ENCODE measurements around the gene EFCAB6. TPM values are rescaled to one million over a fixed set of nuclear protein-coding genes. Genes with fewer than 3 reads are reported as not detected.

The EFCAB6 gene
- total RNA-seq, 4 donors from 2014 or later = 1.1 to 3.8 (median 2.7) TPM

DNA sequence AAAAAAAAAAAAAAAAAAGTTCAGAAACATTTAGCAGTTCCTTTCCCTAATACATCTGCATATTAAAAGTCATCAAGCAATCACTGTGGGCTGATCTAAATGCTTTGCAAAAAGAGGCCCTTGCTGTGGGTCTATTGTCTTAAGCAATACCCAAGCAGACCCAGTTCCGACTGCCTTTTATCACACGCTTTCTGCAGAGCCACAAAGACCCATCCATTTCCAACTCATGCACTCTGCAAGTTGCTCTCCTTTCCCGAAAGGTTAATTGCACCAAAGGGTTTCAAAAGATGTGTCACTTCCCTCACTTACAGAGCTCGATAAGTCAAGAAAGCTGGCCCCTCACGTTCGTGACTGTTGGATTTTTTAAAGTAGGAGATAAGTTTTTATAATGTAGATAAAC is 261.4 kb downstream of the EFCAB6 start:
- H3K4me1 ChIP-seq = no peaks in the 10 kb centered on the region
- H3K4me3 ChIP-seq = no peak overlapping the region
- no peak for TF ChIP-seq POLR2A (IDR thresholded peaks at IDR 0.05)
- no peak for TF ChIP-seq POLR2AphosphoS5 (IDR thresholded peaks at IDR 0.05)
- TF ChIP-seq EP300 (IDR thresholded peaks at IDR 0.05) = no peak
- TF ChIP-seq, protein P1, sequence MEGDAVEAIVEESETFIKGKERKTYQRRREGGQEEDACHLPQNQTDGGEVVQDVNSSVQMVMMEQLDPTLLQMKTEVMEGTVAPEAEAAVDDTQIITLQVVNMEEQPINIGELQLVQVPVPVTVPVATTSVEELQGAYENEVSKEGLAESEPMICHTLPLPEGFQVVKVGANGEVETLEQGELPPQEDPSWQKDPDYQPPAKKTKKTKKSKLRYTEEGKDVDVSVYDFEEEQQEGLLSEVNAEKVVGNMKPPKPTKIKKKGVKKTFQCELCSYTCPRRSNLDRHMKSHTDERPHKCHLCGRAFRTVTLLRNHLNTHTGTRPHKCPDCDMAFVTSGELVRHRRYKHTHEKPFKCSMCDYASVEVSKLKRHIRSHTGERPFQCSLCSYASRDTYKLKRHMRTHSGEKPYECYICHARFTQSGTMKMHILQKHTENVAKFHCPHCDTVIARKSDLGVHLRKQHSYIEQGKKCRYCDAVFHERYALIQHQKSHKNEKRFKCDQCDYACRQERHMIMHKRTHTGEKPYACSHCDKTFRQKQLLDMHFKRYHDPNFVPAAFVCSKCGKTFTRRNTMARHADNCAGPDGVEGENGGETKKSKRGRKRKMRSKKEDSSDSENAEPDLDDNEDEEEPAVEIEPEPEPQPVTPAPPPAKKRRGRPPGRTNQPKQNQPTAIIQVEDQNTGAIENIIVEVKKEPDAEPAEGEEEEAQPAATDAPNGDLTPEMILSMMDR (IDR thresholded peaks at IDR 0.05) = no peak
- no peaks in the 10 kb centered on the region for H3K9me3 ChIP-seq
- H3K27ac ChIP-seq = no peak overlapping the region
- no peak for ATAC-seq
- 67 to 74% methylated on average over 2 to 6 of the region's 6 CpGs for WGBS, 2 donors (ENCODE audit: low coverage in 1 of 2)
- H3K36me3 ChIP-seq = no peaks in the 10 kb centered on the region
- H3K27me3 ChIP-seq = no peaks in the 10 kb centered on the region

DNA sequence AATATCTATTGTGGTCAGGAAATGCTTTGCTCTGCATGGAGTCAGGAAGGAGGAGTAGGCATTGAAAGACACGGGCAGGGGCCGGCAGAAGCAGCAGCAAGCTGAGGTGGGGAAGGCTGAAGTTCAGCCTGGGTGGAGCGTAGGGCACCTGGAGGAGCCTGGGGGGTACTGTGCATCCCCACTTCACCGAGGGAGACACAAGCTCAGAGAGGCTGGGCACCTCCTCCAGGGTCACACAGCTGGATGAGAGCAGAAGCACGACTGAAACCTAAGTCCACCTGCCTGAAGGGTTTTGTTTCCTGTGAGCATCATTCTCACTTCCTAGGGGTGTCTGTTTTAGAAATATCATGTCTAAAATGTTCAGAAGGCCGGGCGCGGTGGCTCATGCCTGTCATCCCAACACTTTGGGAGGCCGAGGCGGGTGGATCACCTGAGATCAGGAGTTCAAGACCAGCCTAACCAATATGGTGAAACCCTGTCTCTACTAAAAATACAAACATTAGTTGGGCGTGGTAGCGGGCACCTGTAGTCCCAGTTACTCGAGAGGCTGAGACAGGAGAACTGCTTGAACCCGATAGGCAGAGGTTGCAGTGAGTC is 262.0 kb downstream of the EFCAB6 start:
- no peaks in the 10 kb centered on the region for H3K4me1 ChIP-seq
- 42 to 56% methylated on average over 5 of the region's 14 CpGs for whole genome bisulfite sequencing, 2 donors (ENCODE audit: low coverage in 1 of 2)
- TF ChIP-seq EP300 (IDR thresholded peaks at IDR 0.05) (no peak), POLR2A (IDR thresholded peaks at IDR 0.05) (no peak), POLR2AphosphoS5 (IDR thresholded peaks at IDR 0.05) (no peak)
- TF ChIP-seq, protein P1 (IDR thresholded peaks at IDR 0.05) = no peak
- no peak for ATAC-seq
- no peak overlapping the region for H3K4me3 ChIP-seq
- no peaks in the 10 kb centered on the region for H3K9me3 ChIP-seq
- no peaks in the 10 kb centered on the region for H3K27me3 ChIP-seq
- no peaks in the 10 kb centered on the region for H3K36me3 ChIP-seq
- no peak overlapping the region for H3K27ac ChIP-seq

DNA sequence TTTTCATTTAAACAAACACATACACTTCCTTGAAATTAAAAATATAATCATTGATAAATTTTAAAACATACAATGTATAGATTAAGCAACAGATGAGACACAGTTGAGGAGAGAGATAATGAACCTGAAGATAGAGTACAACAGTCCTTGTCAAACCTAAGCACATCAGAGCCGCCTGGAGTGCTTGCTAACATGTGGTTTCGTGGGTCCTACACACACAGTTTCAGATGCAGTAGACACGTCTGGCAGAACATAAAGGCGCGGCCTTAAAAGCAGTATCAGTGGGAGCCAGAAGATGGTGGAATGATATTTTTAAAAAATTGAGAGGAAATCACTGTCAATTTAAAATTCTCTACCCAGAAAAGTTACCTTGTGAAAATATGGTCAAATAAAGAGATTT is 265.9 kb downstream of the EFCAB6 start:
- no peak for TF ChIP-seq POLR2A (IDR thresholded peaks at IDR 0.05)
- Histone ChIP-seq H3K36me3 (no peaks in the 10 kb centered on the region), H3K9me3 (no peaks in the 10 kb centered on the region), H3K27ac (no peak overlapping the region), H3K4me1 (no peaks in the 10 kb centered on the region), H3K4me3 (no peak overlapping the region), H3K27me3 (no peaks in the 10 kb centered on the region)
- no peak for ATAC-seq
- WGBS, 2 donors (ENCODE audit: low coverage in 1 of 2) = 73 to 86% methylated on average over 3 to 5 of the region's 5 CpGs

DNA sequence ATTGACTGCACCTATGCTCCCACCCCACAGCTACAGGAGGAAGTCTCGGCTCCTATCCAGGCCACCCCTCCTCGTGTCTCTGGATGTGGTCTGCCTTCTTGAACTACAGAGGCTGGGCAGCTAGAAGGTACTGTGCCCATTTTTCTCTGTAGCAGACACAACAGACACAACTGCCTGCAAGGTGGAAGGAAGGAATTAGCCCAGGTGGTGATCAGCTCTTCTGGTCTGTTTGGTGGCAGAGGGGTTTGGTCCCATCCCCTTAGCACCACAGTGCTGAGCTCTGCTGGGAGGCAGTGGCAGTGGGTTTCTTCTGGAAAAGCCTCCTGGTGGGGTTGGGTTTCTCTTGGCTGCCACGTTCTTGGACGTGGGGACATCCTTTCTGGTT is 267.8 kb downstream of the EFCAB6 start:
- no peak for ATAC-seq
- H3K36me3 ChIP-seq = peaks cover 0 to 8% of the 10 kb centered on the region in 2 donors
- no peak overlapping the region for H3K4me3 ChIP-seq
- H3K27ac ChIP-seq = no peak overlapping the region
- H3K9me3 ChIP-seq = no peaks in the 10 kb centered on the region
- no peaks in the 10 kb centered on the region for H3K27me3 ChIP-seq
- 38 to 80% methylated on average over 1 to 2 of the region's 4 CpGs for WGBS, 2 donors (ENCODE audit: low coverage in 1 of 2)
- TF ChIP-seq, protein P1 (IDR thresholded peaks at IDR 0.05) = no peak
- TF ChIP-seq POLR2A (IDR thresholded peaks at IDR 0.05) = no peak
- no peak for TF ChIP-seq EP300 (IDR thresholded peaks at IDR 0.05)
- no peak for TF ChIP-seq POLR2AphosphoS5 (IDR thresholded peaks at IDR 0.05)
- no peaks in the 10 kb centered on the region for H3K4me1 ChIP-seq

DNA sequence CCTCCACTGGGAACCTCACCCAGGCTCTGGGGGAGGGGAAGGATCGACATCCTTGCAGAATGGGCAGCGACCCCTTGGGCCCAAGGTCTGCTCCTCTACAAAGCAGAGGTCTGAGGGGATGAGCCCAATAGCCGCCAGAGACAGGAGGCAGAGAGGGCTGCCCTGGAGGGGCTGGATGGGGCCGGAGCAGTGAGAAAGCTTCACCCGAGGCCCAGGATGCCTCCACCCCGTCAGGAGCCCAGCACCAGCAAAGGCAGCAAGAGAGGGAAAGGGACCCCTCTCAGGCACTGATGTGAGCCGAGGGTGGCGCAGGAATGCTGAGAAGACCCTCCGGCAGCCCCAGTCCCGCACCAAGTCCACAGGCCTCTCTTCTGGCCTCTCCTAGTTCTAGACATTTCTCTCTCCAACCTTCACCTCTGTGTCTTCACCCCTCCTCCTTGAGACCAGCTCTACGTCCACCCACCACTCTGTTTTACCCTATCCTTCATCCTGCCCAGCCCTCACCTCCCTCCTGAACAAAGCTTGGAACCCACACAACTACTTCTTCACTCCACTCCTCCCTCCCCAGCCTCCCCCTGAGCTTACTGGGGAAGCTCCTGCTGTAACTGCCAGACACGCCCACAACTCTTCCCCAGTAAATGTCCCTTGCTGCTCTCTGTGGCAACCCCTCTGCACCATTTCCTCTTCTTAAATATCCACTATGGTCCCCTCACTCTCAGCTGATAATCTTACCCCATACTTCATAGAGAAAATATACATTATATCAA is 268.4 kb downstream of the EFCAB6 start:
- 61 to 62% methylated on average over 2 to 6 of the region's 12 CpGs for WGBS, 2 donors (ENCODE audit: low coverage in 1 of 2)
- TF ChIP-seq POLR2A (IDR thresholded peaks at IDR 0.05) = no peak
- no peak for TF ChIP-seq EP300 (IDR thresholded peaks at IDR 0.05)
- no peak for TF ChIP-seq POLR2AphosphoS5 (IDR thresholded peaks at IDR 0.05)
- TF ChIP-seq, protein P1 (IDR thresholded peaks at IDR 0.05) = no peak
- ATAC-seq = no peak
- H3K27me3 ChIP-seq = no peaks in the 10 kb centered on the region
- no peak overlapping the region for H3K4me3 ChIP-seq
- no peak overlapping the region for H3K27ac ChIP-seq
- no peaks in the 10 kb centered on the region for H3K4me1 ChIP-seq
- H3K36me3 ChIP-seq = peaks cover 0 to 8% of the 10 kb centered on the region in 2 donors
- no peaks in the 10 kb centered on the region for H3K9me3 ChIP-seq

Measured in gastroesophageal sphincter (tissue), 4 donors.